ENCODE data around the gene CHID1. TPM values are rescaled to one million over a fixed set of nuclear protein-coding genes. Genes with fewer than 3 reads are reported as not detected.

The CHID1 gene
- total RNA-seq, 1 donor from 2014 or later = 51.8 TPM

DNA sequence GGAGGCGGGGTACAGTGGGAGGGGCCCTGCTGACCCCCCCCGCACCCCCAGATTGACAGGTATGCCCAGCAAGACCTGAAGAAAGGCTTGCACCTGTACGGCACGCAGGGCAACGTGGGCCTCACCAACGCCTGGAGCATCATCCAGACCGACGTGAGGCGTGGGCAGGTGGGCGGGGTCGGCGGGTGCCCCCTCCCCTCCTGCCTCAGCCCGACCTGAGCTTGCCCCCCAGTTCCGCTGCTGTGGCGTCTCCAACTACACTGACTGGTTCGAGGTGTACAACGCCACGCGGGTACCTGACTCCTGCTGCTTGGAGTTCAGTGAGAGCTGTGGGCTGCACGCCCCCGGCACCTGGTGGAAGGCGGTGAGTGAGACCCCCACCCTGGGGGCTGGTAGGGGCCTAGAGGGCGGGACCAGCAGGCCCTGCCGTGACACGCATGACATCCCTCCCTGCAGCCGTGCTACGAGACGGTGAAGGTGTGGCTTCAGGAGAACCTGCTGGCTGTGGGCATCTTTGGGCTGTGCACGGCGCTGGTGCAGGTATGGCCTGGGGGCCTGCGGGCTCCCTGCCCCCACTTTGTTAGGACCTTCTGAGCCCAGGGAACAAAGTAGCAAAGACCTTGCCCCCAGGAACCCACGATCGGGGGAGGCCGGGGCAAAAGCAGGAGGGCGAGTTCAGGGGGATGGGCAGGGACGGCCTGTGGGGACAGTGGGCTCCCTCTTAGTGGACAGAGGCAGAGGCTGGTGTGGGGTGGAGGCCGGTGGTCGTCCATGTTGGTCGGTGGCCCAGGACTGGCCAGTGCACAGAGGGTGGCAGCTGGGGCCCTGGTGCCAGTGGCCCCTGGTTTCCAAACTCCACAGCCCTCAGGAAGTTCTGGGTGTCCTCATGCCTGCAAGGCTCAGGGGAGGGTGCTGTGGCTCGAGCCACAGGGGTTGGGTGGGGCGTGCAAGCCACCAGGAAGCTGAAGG lies 44.9 kb downstream of the CHID1 start:
- intact Hi-C loops (cut with micrococcal nuclease) = no loop called here

DNA sequence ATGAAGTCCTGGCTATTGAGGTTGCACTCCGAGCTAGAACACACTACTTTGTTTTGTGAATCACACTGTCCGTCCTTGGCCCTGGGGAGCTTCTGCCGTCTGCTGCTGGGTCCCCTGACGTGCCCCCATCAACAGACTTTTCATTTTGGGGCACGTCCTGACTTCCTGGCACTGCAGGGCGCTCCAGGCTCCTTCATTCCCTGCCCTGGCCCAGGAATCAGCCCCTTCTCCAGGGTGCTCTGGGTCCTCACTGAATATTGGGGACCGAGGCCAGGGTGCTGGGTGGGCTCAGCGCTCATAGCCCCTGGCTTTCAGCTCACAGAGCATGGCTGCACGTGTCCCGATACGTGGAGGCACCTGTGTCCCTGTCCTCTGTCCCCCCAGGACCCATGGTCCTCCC lies 45.7 kb downstream of the CHID1 start:
- intact Hi-C loops (cut with micrococcal nuclease) = no loop called here

DNA sequence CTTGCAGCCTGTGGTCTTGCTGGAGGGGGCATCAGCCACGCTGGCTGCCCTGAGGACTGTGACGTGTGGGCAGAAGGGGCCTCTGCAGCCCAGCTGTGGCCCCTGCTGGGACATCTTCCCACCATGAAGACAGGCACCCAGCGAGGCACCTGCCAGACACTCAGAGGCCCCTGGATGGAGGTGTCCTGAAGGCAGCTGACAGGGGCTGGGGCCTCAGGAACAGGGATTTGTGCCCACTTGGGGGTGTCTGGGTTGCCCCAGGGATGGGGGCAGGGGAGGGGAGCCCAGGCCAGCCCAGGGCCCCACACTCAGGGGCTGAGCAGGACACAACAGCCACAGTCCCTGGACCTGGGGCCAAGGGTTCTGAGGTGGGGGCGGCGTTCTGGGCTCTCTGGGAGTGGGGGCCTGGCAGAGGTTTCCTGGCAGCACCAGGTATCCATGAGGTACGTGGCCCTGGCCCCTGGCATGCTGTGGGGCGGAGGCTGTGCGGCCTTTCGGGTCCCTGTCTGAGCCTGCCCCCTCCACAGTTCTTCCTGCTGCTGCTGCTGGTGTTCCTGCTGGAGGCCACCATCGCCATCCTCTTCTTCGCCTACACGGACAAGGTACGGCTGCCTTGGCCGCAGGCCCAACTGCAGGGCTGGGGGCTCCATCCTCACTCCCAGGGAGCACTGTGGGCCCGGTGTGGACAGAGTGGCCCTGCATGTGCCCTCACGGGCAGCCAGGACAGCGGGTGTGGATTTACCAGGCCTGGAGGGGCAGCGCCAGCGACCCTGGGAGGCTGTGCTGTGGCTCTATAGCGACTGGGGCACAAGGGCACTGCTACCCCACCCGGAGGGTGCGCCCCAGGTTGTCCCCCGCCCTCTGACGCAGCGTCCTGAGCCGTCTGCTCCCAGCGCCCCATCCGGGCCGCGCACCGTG lies 46.4 kb downstream of the CHID1 start:
- intact Hi-C loops (cut with micrococcal nuclease) = no loop called here

DNA sequence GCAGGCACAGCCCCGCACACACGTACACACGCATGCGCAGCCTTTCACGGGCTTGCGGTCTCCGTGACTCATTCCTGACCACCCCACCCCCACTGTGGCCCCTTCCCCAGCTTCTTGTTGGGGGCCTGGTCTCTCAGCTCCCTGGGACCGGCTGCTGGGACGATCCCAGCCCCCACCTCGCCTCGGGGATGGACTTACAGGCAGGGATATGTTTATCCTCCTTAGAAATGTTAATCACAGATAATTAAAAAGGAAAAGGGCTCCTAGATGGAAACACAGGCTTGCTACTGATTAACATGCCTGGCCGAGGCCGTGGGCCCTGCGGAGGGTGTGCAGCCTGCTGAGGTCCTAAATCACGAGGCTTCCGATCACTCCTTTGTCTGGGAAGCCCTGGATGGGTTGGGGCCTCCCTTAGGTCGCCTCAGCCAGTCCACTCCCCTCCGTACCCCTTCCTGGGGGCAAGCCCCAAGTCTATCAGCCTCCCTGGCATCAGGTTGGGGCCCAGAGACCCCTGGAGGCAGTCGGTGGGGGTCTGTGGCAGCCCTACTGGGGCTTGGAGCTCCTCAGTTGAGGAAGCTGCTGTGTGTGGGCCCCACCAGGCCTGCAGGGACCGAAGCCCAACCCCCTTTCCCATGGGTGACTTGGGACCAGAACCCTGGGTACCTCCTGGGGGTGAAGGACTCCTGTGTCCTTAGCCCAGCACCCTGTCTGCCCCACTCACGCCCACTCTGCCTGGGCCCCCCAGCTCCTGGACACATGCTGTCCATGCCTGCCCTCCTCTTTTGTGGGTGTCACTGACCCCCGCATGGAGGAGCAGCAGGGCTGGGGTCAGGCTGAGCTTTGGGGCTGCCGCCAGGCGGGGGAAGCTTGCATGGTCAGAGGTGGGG lies 47.3 kb downstream of the CHID1 start:
- intact Hi-C loops (cut with micrococcal nuclease) = no loop called here

DNA sequence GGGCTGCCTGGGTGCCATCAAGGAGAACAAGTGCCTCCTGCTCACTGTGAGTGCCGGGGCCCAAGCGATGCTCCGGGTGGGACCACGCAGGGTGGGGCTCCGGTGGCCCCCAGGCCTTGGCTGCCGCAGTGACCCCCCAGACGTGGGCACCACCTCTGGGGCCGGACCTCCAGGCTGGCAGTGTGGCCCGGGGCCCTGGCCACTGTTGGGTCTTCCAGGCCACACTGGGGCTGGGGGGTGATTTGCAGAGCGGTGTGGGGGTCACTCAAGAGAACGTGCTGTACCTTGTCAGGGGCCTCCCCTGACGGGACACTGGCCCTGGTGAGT lies 48.0 kb downstream of the CHID1 start:
- intact Hi-C loops (cut with micrococcal nuclease) = no loop called here

DNA sequence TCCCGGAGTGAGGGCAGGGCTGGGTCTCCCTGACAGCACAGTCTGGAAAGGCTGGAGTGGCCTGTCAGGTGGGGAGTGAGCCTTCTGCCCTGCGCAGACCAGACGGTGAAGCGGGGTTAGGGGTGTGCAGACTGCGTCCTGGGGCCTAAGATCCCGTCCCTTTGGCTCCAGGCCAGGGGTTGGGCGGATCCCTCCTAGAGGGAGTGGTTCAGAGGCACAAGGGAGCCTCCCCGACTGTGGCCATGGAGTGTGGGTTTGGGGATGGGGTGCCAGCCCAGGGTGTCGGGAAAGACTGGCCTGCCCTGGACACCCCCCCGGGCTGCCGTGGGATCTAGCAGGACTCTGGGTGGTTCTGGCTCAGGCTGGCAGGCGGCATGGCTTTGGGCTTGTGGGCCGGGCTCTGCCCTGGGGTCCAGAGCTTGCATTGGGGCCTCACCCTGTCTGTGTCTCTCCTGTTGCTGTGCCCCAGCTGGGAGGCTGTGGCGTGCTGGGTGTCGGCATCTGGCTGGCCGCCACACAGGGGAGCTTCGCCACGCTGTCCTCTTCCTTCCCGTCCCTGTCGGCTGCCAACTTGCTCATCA lies 48.4 kb downstream of the CHID1 start:
- intact Hi-C loops (cut with micrococcal nuclease) = no loop called here

DNA sequence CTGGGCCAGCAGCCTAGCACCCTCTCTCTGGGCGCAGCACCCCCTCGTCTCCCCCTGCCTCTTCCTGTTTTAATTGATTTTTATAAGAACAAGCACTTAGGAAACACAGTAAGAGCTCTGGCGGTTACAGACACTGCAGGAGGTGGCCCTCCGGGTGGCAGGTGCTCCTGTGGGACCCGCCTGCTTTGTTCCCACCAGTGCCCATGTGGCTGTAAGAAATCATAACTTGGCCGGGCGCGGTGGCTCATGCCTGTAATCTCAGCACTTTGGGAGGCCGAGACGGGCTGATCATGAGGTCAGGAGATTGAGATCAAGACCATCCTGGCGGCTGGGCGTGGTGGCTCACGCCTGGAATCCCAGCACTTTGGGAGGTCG lies 49.5 kb downstream of the CHID1 start:
- intact Hi-C loops (cut with micrococcal nuclease) = no loop called here

DNA sequence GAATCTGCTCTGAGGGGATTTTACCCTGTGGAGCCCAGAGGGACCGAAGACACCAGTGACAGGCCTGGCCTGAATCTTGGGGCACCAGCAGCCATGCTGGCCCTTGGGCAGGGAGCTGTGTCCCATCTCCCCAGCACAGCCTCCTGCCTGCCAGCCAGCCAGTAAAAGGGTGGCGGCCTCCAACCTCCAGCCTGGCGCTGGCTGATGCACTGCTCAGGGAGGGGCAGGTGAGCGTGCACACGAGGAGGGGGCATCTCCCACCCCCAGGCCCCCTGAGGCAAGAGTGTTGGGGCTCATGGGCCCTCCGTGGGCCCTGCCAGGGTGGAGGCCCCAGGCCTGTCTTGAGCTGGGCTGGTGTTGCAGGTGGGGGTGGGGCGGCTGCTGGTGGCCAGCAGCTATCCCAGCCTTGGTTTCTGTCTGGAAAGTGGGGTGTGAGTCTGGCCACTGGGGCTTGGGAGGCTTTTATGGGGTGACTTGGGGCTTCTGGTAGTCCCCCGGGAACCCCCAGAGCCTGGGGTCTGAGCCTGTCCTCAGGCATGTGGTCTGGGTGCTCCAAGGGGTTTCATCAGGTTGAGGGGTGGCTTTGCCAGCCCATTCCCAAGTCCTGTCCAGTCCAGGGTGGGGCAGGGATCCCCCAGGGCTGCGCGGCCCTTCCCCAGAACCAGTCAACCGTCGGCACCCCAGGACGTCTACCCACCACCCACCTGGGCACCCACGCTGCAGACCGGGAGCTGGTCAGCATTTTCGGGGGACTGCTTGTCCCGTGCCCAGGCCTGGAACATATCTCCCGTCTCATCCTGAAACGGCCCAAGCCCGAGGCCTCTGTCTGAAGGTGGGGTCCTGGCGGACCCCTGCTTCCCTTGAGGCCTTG lies 50.1 kb downstream of the CHID1 start:
- intact Hi-C loops (cut with micrococcal nuclease) = no loop called here

DNA sequence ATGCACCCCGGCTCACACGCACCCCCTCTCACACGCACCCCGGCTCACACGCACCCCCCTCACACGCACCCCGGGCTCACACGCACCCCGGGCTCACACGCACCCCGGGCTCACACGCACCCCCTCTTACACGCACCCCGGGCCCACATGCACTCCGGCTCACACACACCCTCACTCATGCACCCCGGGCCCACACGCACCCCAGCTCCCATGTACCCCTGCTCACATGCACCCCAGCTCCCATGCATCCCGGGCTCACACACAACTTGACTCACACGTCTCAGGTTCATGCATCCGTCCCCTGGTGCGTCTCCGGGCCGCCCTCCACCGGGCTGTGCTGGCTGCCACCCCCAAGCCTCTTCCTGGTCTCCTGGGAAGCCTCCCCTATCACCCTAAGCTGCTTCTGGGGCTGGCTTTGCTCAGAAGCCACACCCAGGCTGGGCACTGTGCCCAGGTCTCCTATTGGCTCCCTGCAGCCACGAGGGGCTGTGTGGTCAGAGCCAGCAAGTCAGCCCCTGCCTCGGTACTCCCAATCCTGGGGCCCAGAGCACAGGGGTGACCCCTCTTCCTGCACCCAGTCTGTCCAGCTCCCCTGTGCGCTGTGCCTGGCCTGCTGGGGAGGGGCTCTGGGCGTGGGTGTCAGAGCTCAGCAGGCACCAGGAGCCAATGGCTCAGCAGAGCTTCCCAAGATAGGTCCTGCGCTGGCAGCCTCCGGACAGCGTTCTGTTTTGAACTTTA lies 51.0 kb downstream of the CHID1 start:
- intact Hi-C loops (cut with micrococcal nuclease) = no loop called here

DNA sequence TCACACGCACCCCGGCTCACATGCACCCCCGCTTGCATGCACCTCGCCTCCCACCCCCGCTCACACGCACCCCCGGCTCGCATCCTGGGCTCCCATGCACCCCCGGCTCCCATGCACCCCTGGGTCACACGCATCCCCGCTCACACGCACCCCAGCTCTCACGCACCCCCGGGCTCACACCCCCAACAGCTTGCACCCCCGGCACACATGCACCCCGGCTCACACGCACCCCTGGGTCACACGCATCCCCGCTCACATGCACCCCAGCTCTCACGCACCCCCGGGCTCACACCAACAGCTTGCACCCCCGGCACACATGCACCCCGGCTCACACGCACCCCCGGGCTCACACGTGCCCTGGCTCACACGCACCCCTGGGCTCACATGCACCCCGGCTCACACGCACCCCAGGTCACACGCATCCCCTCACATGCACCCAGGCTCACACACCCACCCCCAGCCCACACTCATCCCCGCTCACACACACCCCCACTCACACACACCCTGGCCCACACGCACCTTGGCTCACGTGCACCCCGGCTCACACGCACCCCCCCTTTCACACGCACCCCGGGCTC lies 51.8 kb downstream of the CHID1 start:
- intact Hi-C loops (cut with micrococcal nuclease) = no loop called here

DNA sequence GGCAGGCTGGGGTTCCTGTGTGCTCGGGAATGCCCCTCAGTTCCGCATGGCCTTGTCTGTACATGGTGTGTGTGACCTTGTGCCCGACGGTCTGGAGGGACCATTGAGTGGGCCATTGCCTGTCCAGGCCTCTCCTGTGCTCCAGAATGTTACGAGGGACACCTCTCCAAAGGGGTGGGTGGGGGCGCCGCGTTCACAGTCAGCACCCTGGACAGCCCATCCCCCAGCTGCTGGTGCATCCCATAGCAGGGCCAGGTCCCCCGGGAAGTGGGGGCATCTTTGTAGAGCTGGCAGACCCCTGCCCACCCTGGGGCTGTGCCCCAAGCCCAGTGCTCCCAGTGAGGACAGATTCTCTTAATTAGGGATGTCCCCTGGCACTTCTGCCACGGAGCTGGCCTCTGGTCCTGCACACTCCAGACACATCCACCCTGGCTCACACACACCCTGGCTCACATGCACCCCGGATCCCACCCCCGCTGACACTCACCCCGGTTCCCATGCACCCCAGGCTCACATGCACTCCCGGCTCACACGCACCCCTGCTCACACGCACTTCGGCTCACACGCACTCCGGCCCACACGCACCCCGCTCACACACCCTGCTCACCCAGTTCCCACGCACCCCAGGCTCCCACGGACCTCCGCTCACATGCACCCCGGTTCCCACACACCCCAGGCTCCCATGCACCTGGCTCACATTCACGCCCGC lies 52.4 kb downstream of the CHID1 start:
- intact Hi-C loops (cut with micrococcal nuclease) = no loop called here

DNA sequence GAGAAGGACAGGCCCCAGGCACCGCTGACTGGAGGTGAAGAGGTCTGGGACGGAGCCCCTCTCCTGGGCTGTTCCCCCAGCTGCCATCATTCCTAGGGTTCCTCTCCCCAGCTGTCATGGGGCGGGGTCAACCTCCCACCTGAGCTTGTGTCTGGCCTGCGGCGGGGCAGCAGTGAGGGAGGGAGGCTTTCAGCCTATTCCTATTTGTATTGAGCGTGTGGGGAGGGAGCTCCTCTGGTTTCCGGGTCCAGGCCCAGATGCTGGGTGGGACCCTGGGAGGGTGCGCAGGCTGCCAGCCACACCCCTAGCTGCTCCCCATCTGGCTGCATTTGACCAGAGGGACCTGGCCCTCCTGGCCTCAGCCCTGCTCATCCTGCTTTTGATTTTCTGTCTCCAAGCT lies 54.2 kb downstream of the CHID1 start:
- intact Hi-C loops (cut with micrococcal nuclease) = no loop called here

DNA sequence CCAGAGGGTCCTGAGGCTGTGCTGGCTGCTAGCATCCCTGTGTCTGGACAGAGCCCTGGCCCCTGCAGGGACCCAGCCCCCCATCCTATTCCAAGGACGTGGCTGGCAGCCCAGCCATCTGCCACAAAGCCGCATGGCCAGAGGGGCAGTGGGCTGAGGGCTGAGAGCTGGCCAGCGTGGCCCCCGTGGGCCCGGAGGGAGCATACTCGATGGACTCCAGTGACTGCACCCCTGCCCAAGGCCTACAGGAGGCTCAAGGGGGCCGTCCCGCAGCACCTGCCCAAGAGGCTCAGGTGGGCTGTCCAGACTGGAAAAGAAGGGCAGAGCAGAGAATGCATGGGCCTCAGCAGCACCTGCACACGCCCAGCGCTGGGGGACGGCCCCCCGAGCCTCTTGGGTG lies 54.8 kb downstream of the CHID1 start:
- intact Hi-C loops (cut with micrococcal nuclease) = no loop called here

DNA sequence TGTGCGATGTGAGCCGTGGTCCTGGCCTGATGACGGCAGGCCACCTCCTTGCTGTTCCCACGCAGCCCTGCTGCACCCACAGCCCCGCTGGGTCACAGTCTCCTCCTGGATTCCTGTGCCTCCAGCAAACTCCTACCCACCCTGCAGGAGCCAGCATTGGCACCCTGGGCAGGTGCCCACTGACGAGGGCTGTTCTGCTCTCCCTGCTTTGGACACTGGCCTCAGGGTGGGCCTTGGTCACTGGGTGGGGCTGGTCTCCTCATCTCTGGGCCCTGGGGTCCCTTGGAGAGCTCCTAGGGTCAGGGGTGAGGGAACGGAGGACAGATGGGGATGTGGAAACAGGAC lies 55.3 kb downstream of the CHID1 start:
- intact Hi-C loops (cut with micrococcal nuclease) = no loop called here

DNA sequence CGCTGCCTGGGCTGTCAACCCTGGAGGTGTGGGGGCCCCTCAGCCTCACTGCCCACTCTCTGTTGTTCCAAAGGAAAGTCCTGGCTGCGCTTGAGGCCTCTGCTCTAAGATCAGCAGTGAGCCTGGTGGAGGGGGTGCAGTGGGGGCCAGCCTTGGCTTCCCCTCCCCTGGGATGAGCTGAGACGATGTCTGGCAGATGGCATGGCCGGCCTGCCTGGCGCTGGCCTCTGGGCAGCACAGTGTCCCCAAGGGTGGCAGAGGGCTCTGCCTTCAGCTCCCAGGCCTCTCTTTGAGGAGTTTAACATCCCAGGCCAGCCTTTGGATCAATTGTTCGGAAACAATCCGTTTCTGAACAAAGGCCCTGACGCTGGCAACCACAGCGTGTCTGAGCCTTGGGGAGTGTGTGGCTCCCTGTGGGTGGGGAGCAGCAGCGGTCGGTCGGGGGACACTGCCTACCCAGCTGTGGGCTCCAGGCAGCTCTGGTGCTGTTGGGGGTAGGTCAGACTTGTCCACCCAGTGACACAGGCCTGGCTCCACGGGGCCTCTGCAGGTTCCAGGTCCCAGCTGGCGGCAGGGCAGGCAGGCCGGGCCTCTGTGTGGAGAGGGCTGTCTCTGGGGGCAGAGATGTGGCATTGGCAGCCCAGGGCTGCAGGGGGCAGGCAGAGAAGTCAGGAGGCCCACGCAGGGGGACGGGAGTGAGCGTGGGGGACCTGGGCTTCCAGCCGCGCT lies 55.8 kb downstream of the CHID1 start:
- intact Hi-C loops (cut with micrococcal nuclease) = no loop called here

DNA sequence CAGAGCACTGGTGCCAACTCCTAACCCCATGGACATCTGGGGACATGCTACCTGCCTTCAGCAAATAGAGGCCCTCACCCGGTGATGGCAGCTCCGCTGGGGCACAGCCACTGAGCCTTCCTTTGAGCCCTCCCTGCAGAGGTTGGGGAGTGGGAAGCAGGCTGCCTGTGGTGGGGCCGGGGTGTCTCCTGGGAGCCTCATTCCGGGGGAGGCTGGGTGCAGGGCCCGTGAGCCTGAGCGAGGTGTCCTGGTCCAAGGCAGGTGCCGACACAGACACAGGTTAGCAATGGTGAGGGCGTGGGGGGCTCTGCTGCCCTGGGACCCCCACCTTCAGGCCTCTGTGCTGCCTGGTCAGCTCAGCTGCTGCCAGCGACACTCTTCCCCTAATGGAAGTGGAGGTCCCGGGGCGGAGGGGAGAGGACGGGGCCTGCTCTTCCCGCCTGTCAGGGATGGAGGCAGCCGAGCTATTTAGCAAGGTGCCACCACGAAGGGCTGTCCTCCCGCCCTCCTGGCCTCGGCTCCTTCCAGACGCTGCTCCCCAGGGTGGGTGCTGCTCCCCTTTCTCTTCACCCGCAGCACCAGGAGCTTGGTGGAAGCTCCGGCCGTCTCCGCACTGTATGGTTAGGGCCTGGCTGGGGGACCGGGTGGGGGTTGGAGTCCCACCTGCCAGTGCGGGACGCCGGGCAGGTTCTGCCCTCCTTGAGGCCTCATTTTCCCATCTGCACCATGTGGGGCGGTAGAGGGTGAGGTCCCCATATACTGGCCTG lies 56.7 kb downstream of the CHID1 start:
- intact Hi-C loops (cut with micrococcal nuclease) = no loop called here

DNA sequence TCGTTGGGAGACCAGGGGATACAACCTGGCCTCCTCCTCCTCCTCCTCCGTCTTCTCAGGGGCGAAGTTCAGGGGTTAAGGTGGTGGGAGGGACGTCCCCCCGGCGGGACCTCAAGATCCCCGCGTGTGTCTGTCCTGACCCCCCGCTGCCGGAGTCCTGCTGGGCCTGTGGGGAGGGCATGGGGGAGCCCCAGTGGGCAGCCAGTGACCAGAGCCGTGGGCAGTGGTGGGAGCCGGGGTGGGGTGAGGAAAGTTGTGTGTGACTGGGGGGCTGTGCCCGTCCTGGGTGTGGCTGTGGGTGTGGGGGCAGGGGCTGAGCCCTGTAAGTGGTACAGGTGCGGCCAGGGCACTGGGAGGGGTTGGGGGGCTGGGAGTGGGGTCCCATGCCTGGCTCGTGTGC lies 57.8 kb downstream of the CHID1 start:
- intact Hi-C loops (cut with micrococcal nuclease) = no loop called here
